Measurements from ENCODE around the gene IFRD1.

- TF ChIP-seq CTCF (tag by site-specific recombination; IDR thresholded peaks at IDR 0.05), result no peak
- TF ChIP-seq KLF17 (tag by site-specific recombination; IDR thresholded peaks at IDR 0.05), result no peak
- TF ChIP-seq ZNF274 (IDR thresholded peaks at IDR 0.05; ENCODE audit: low read length), result no peak
- no peak for TF ChIP-seq ZNF274 (tag by site-specific recombination; IDR thresholded peaks at IDR 0.05; ENCODE audit: borderline replicate concordance)
- no peak for TF ChIP-seq ZNF707 (tag by site-specific recombination; IDR thresholded peaks at IDR 0.05)
- no peak for TF ChIP-seq ZNF335 (tag by site-specific recombination; conservative IDR thresholded peaks at IDR 0.05)
- TF ChIP-seq REPIN1 (tag by site-specific recombination; IDR thresholded peaks at IDR 0.05; ENCODE audit: low read depth), result no peak
- no peak for TF ChIP-seq ZNF561 (tag by site-specific recombination; IDR thresholded peaks at IDR 0.05; ENCODE audit: borderline replicate concordance)
- no peak for TF ChIP-seq REST (tag by site-specific recombination; IDR thresholded peaks at IDR 0.05)
- no peak for TF ChIP-seq ZNF596 (tag by site-specific recombination; IDR thresholded peaks at IDR 0.05)
- no peak for TF ChIP-seq GLI4 (tag by site-specific recombination; IDR thresholded peaks at IDR 0.05)
These were observed 8.1 kb upstream of the IFRD1 start for GRCh38 chr7:112442210-112442609.

Data from HEK293 (cell line).